ENCODE measurements around the gene PER3. TPM values are rescaled to one million over a fixed set of nuclear protein-coding genes. Genes with fewer than 3 reads are reported as not detected.

Gene PER3
- total and polyA plus RNA-seq, 10 of the 15 experiments (the other 5 are each of a cell fraction or from before 2014, with no cell fraction given): 0.06 to 0.64 (median 0.13) TPM; not detected in 1

DNA sequence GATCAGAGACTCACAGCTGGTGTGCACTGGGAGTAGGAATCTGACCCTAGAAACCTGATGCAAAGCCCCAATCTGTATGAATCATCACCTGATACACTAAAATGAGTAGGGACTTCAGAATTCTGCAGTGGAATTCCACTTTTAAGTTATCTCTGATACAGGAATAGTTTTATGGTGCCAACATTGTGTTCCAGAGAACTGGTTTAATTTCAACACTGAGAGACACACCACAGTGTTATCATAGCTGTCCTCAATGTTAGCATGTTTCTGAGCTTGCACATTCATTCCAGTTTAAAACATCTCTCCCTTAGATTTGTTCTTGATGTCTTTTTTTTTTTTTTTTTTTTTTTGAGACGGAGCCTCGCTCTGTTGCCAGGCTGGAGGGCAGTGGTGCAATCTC lies 61.7 kb downstream of the PER3 start:
- H2AFZ ChIP-seq (ENCODE audit: control insufficient read depth, low read depth, low read length): no peak overlapping the region
- ATAC-seq (no peak), FAIRE-seq (no peak), DNase-seq (ENCODE audit: low read depth, low spot score) (no peak)
- H3K79me2 ChIP-seq (ENCODE audit: control insufficient read depth, insufficient read depth, low read length): no peaks in the 10 kb centered on the region
- no peak overlapping the region for H3K27ac ChIP-seq (ENCODE audit: control insufficient read depth, insufficient read depth)
- no peak overlapping the region for H3K4me3 ChIP-seq
- H4K20me1 ChIP-seq (ENCODE audit: control insufficient read depth, insufficient read depth): no peaks in the 10 kb centered on the region
- ChIA-PET POLR2A (no interaction called here), CTCF (interaction anchor here (0.6 kb wide), 1 partner anchor 22 kb away, joined by 3 read pairs; no protein-coding TSS in a partner anchor), RAD21 (ENCODE audit: unreplicated experiment) (no interaction called here), SMC1A (ENCODE audit: uncharacterized antibody, unreplicated experiment) (no interaction called here)
- no peak overlapping the region for H3K9ac ChIP-seq (ENCODE audit: control insufficient read depth, insufficient read depth, low read length)
- BruUV-seq (replicated peaks): no TSS peak
- intact Hi-C loops (cut with micrococcal nuclease; ENCODE audit: unreplicated experiment) (no loop called here), in situ Hi-C loops (cut with MboI) (no loop called here)
- no CpG with 5 or more reads among the region's 2 CpGs for WGBS (ENCODE audit: insufficient coverage, insufficient replicate concordance, low lambda C conversion rate, missing lambda C conversion rate)
- H3K4me1 ChIP-seq (ENCODE audit: control insufficient read depth, insufficient read depth, low read length): no peaks in the 10 kb centered on the region
- H3K4me2 ChIP-seq (ENCODE audit: control insufficient read depth, insufficient read depth): no peak overlapping the region
- H3K36me3 ChIP-seq (ENCODE audit: control insufficient read depth in 2 of 2, insufficient read depth in 2 of 2, low read length in 1 of 2): no peaks in the 10 kb centered on the region
- TF ChIP-seq WRNIP1 (IDR thresholded peaks at IDR 0.05; ENCODE audit: borderline replicate concordance, low read depth, low read length) (no peak), SRF (IDR thresholded peaks at IDR 0.05; ENCODE audit: low read depth in 2 of 2, low read length in 2 of 2) (no peak), CBFB (IDR thresholded peaks at IDR 0.05; ENCODE audit: low read depth) (no peak), CREB1 (IDR thresholded peaks at IDR 0.05; ENCODE audit: low read depth) (no peak), SUPT20H (IDR thresholded peaks at IDR 0.05; ENCODE audit: borderline replicate concordance, control insufficient read depth, low read depth, low read length) (no peak)
- H3K27me3 ChIP-seq (replicated peaks in 1 of 2; ENCODE audit: control insufficient read depth in 2 of 2, insufficient read depth in 2 of 2, low read length in 1 of 2): peaks cover 0 to 3% of the 10 kb centered on the region in 2 experiments; a peak in 2 of 4 replicates
- H3K9me3 ChIP-seq (replicated peaks; ENCODE audit: control insufficient read depth, insufficient read depth, low read length): no peaks in the 10 kb centered on the region; the same call in 2 of the 3 replicates

GRCh38 chr1:7846656-7847055 lies 62.6 kb downstream of the PER3 start:
- ChIA-PET POLR2A (no interaction called here), CTCF (no interaction called here), RAD21 (ENCODE audit: unreplicated experiment) (no interaction called here), SMC1A (ENCODE audit: uncharacterized antibody, unreplicated experiment) (no interaction called here)
- H3K79me2 ChIP-seq (ENCODE audit: control insufficient read depth, insufficient read depth, low read length): no peaks in the 10 kb centered on the region
- intact Hi-C loops (cut with micrococcal nuclease; ENCODE audit: unreplicated experiment) (no loop called here), in situ Hi-C loops (cut with MboI) (no loop called here)
- H3K27me3 ChIP-seq (replicated peaks in 1 of 2; ENCODE audit: control insufficient read depth in 2 of 2, insufficient read depth in 2 of 2, low read length in 1 of 2): peaks cover 1 to 3% of the 10 kb centered on the region in 2 experiments; a peak in 3 of 4 replicates
- no peaks in the 10 kb centered on the region for H3K4me1 ChIP-seq (ENCODE audit: control insufficient read depth, insufficient read depth, low read length)
- ATAC-seq (no peak), DNase-seq (ENCODE audit: low read depth, low spot score) (no peak), FAIRE-seq (no peak)
- WGBS (ENCODE audit: insufficient coverage, insufficient replicate concordance, low lambda C conversion rate, missing lambda C conversion rate): 44% methylated on average over 7 of the region's 7 CpGs
- H3K9me3 ChIP-seq (replicated peaks; ENCODE audit: control insufficient read depth, insufficient read depth, low read length): no peaks in the 10 kb centered on the region
- no peak overlapping the region for H3K27ac ChIP-seq (ENCODE audit: control insufficient read depth, insufficient read depth)
- no peak overlapping the region for H3K9ac ChIP-seq (ENCODE audit: control insufficient read depth, insufficient read depth, low read length)
- H4K20me1 ChIP-seq (ENCODE audit: control insufficient read depth, insufficient read depth): no peaks in the 10 kb centered on the region
- TF ChIP-seq SIN3A (IDR thresholded peaks at IDR 0.05; ENCODE audit: low read depth, low read length) (no peak), MEF2A (IDR thresholded peaks at IDR 0.05; ENCODE audit: insufficient read depth, low read depth, low read length) (no peak)
- H3K4me3 ChIP-seq: no peak overlapping the region
- H3K4me2 ChIP-seq (ENCODE audit: control insufficient read depth, insufficient read depth): no peak overlapping the region
- no peak overlapping the region for H2AFZ ChIP-seq (ENCODE audit: control insufficient read depth, low read depth, low read length)
- no TSS peak for BruUV-seq (replicated peaks)
- H3K36me3 ChIP-seq (ENCODE audit: control insufficient read depth in 2 of 2, insufficient read depth in 2 of 2, low read length in 1 of 2): no peaks in the 10 kb centered on the region
